SK-N-SH (cell line): ENCODE results near the gene C6.

Experiments used
- CTCF ChIP-seq: fragments of 200-600 bp; sonication (generic); IDR thresholded peaks from 2 replicates; pipeline ENCODE4 v1.6.1; 2017; ENCODE audit warnings: antibody characterized with exemption, mild to moderate bottlenecking, moderate library complexity
- MXI1 ChIP-seq: IDR thresholded peaks from 2 replicates; pipeline ENCODE4 v1.6.1; 2012; ENCODE audit warnings: mild to moderate bottlenecking, low read depth, low read length, improper control_type of control experiment
- NRF1 ChIP-seq: IDR thresholded peaks from 2 replicates; pipeline ENCODE4 v1.6.1; 2012; ENCODE audit warnings: low read depth, mild to moderate bottlenecking, low read length
- POLR2AphosphoS5 ChIP-seq: IDR thresholded peaks from 2 replicates; pipeline ENCODE4 v1.6.1; 2012; ENCODE audit warnings: low read depth, low read length
- RAD21 ChIP-seq: IDR thresholded peaks from 2 replicates; pipeline ENCODE4 v1.6.1; 2012; ENCODE audit warnings: mild to moderate bottlenecking, low read length
- REST ChIP-seq: IDR thresholded peaks from 2 replicates; pipeline ENCODE4 v1.6.1; 2012; ENCODE audit warnings: mild to moderate bottlenecking, low read depth, low read length, moderate library complexity
- RXRA ChIP-seq: IDR thresholded peaks from 2 replicates; pipeline ENCODE4 v1.4.0; 2012; ENCODE audit warnings: low read depth, mild to moderate bottlenecking, borderline replicate concordance
- SIN3A ChIP-seq: IDR thresholded peaks from 2 replicates; pipeline ENCODE4 v1.6.1; 2012; ENCODE audit warnings: low read depth, mild to moderate bottlenecking, low read length, moderate library complexity, borderline replicate concordance
- TAF1 ChIP-seq: IDR thresholded peaks from 2 replicates; pipeline ENCODE4 v1.6.1; 2012; ENCODE audit warnings: low read depth, mild to moderate bottlenecking, low read length, moderate library complexity, borderline replicate concordance
- TEAD4 ChIP-seq: IDR thresholded peaks from 2 replicates; pipeline ENCODE4 v1.4.0; 2012; ENCODE audit warnings: mild to moderate bottlenecking, borderline replicate concordance; ENCODE audit not compliant: insufficient read depth
- YY1 ChIP-seq: IDR thresholded peaks from 2 replicates; pipeline ENCODE4 v1.4.0; 2012; ENCODE audit warnings: low read depth, mild to moderate bottlenecking

GRCh38 chr5:41218929-41219657 lies 5.8 kb upstream of the C6 start:
- TF ChIP-seq TEAD4 (no peak), CTCF (no peak), YY1 (no peak), RAD21 (no peak), POLR2AphosphoS5 (no peak), RXRA (no peak), REST (no peak), SIN3A (no peak), TAF1 (no peak), MXI1 (no peak), NRF1 (no peak)
